ENCODE results near the gene LGALS7.

Gene LGALS7

DNA sequence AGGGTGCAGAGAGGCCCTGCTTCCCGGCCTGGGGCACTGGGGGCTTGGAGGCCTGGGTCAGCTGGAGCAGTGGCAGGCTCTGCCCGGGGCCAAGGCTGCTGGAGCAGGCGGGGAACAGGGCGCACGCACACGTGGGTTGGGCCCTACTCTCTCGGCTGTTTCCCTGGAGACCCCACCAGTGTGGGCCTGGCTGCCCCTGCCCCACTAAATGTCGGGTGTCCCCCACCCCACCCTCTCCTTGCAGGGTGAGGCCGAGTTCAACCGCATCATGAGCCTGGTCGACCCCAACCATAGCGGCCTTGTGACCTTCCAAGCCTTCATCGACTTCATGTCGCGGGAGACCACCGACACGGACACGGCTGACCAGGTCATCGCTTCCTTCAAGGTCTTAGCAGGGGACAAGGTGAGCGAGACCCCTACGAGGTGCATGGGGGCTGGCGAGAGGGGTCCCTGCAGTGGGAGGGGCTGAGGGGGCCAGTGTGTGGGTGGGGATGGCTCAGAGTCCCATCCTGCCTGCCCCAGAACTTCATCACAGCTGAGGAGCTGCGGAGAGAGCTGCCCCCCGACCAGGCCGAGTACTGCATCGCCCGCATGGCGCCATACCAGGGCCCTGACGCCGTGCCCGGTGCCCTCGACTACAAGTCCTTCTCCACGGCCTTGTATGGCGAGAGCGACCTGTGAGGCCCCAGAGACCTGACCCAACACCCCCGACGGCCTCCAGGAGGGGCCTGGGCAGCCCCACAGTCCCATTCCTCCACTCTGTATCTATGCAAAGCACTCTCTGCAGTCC is 44.4 kb downstream of the LGALS7 start:
- in situ Hi-C loops (cut with MboI; ENCODE audit: low sequenced_read_pairs), result no loop called here

- in situ Hi-C loops (cut with MboI; ENCODE audit: low sequenced_read_pairs), result no loop called here
Measured at GRCh38 chr19:38727868-38728660, 45.3 kb downstream of the LGALS7 start.

GRCh38 chr19:38727306-38727867 is 45.9 kb downstream of the LGALS7 start:
- in situ Hi-C loops (cut with MboI; ENCODE audit: low sequenced_read_pairs), result no loop called here

DNA sequence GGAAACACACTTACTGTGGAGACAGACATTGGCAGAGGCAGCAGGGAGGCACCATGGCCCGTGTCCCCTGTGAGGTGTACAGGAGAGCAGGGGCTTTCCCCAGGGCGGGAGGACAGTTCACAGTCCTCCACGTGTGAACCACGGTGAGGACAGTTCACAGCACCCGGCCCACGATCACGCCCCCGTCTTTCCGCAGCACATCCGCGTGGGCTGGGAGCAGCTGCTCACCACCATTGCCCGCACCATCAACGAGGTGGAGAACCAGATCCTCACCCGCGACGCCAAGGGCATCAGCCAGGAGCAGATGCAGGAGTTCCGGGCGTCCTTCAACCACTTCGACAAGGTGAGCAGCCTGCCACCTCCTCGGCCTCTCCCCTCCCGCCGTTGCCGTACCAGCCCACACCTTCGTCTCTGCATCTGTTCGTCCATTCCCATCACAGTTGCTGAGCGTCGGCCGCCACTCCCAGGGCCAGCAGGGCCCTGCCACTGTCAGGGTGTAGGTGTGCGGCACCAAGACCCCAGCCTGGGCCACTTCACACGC is 46.5 kb downstream of the LGALS7 start:
- in situ Hi-C loops (cut with MboI; ENCODE audit: low sequenced_read_pairs), result no loop called here

DNA sequence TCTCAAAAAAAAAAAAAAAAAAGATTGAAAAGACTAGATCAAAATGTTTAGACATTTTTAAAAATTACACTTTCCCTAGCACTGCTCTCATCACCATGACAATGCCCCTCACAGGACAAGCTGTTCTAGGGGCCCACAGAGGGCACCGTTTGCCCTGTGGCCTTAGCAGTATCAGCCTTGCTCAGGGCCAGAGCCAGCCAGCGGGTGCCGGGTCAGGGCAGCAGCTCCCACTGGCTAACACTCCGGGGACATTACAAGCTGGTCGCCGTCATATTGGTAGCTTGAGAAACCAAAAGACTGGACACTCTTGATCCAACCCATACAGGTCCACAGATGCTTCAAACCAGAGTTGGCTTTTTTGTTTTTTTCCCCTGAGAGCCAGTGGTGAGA is 47.0 kb downstream of the LGALS7 start:
- in situ Hi-C loops (cut with MboI; ENCODE audit: low sequenced_read_pairs), result no loop called here

- in situ Hi-C loops (cut with MboI; ENCODE audit: low sequenced_read_pairs), result no loop called here
Measured at GRCh38 chr19:38725469-38726283, 47.6 kb downstream of the LGALS7 start.

- in situ Hi-C loops (cut with MboI; ENCODE audit: low sequenced_read_pairs), result no loop called here
Measured at GRCh38 chr19:38723990-38724854, 49.1 kb downstream of the LGALS7 start.

GRCh38 chr19:38723606-38723965 is 49.7 kb downstream of the LGALS7 start:
- in situ Hi-C loops (cut with MboI; ENCODE audit: low sequenced_read_pairs), result no loop called here

GRCh38 chr19:38722947-38723605 is 50.2 kb downstream of the LGALS7 start:
- in situ Hi-C loops (cut with MboI; ENCODE audit: low sequenced_read_pairs), result no loop called here

DNA sequence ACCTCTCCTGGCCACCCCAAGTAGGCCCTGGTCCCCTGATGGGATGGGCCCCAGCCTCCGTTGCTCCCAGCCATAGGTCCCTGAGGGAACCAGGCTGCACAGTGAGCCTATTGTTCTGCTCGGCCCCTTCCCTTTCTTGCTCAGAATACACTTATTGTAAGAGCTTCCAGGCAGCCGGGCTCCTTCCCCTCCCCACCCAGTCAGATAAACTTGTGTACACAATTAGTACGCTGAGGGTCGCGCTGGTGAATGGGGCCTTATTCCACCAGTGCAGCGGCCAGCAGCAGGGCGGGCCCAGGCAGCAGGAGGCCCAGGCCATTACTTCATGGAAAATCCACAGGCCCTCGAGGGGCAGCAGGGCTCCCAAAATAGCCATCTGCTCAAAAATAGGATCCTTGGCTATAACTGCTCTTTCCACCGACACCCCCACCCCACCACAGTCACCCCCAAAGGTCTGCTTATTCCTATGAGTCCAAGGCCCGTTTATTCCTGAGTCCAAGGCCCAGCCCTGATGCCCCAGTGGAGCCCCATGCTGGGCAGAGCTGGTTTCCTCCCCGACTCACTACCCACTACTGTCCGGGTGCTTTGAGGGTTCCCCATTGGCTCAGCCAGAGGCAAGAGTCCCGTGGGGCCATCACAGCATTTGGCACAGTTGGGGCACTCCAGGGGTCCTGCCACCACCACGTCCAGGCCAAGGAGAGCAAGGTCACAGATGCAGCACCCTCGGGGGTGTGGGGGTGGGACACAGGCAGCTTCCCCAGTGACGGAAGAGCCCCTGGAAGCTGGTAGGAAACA is 51.1 kb downstream of the LGALS7 start:
- in situ Hi-C loops (cut with MboI; ENCODE audit: low sequenced_read_pairs), result no loop called here

GRCh38 chr19:38721496-38721895 is 51.8 kb downstream of the LGALS7 start:
- in situ Hi-C loops (cut with MboI; ENCODE audit: low sequenced_read_pairs), result no loop called here

Data from hTERT RPE-1 (cell line).